Mammary epithelial cell (primary cell): ENCODE data around the gene SLC18A2.

Experiments used
- EZH2 ChIP-seq: IDR thresholded peaks from 2 replicates; pipeline ENCODE4 v1.6.1; 2012; ENCODE audit warnings: low read length, inconsistent platforms, borderline replicate concordance
- TF ChIP-seq, protein P1 (sequence below), 2 donors: IDR thresholded peaks in 1 of 2; conservative IDR thresholded peaks in 1 of 2; 2 replicates each; pipeline ENCODE4 v1.5.1; 2011 to 2012; ENCODE audit warnings: inconsistent platforms in 2 of 2, low read length in 2 of 2, mild to moderate bottlenecking in 2 of 2, control low read depth in 1 of 2, low read depth in 1 of 2; ENCODE audit not compliant: insufficient read depth in 1 of 2; ENCODE audit errors: extremely low read depth in 1 of 2

GRCh38 chr10:117224881-117225280 is 16.0 kb upstream of the SLC18A2 start:
- TF ChIP-seq, protein P1, sequence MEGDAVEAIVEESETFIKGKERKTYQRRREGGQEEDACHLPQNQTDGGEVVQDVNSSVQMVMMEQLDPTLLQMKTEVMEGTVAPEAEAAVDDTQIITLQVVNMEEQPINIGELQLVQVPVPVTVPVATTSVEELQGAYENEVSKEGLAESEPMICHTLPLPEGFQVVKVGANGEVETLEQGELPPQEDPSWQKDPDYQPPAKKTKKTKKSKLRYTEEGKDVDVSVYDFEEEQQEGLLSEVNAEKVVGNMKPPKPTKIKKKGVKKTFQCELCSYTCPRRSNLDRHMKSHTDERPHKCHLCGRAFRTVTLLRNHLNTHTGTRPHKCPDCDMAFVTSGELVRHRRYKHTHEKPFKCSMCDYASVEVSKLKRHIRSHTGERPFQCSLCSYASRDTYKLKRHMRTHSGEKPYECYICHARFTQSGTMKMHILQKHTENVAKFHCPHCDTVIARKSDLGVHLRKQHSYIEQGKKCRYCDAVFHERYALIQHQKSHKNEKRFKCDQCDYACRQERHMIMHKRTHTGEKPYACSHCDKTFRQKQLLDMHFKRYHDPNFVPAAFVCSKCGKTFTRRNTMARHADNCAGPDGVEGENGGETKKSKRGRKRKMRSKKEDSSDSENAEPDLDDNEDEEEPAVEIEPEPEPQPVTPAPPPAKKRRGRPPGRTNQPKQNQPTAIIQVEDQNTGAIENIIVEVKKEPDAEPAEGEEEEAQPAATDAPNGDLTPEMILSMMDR (conservative IDR thresholded peaks at IDR 0.05 in 1 of 2, IDR thresholded peaks at IDR 0.05 in 1 of 2; ENCODE audit: extremely low read depth in 1 of 2, insufficient read depth in 1 of 2, low read depth in 1 of 2, low read length in 2 of 2) = no peak
- no peak for TF ChIP-seq EZH2
